ENCODE data around the gene CARMIL1.

The CARMIL1 gene

DNA sequence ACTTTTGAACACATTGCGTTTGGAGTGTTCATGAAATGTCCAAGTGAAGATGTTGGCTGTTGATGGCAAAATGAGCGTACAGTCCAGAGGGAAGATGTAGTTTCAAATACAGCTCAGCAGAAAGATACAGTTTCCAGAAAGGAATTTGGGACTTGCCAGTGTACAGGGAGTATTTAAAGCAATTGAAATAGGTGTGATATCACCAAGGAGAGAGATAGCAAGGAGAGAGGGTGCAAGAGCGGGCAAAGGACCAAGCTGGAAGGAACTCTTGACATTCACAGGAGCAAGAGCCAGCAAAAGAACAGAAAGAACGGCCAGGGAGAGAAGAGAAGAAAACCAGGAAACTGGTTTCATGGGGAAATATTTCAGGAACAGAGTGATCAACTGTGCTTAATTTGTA is 47.8 kb downstream of the CARMIL1 start:
- ATAC-seq: no peak

DNA sequence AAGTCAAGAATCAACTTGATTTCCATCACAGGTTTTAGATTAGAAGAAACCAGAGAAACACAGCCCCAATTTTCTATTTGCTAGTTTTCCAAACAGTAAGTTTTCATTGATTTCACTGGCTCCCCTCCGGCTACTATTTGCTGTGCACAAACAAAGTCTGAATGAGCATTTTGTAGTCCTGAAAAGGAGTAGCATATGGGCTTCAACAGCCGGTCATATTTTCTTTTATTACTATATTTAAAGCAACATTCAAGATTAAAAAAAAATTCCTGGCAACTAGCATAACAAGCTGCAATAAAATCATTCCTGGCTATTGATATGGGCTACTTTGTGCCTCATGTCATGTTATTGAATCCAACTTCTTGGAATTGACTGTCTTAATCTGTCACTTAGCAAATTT is 48.3 kb downstream of the CARMIL1 start:
- TF ChIP-seq GLIS3 (CRISPR knock-in tag; IDR thresholded peaks at IDR 0.05): no peak
- no peak for TF ChIP-seq ZNF565 (CRISPR knock-in tag; conservative IDR thresholded peaks at IDR 0.05; ENCODE audit: low read depth)
- no peak for TF ChIP-seq ZFP3 (CRISPR knock-in tag; IDR thresholded peaks at IDR 0.05)
- no peak for TF ChIP-seq RARB (CRISPR knock-in tag; IDR thresholded peaks at IDR 0.05)
- no peak for TF ChIP-seq PPARA (CRISPR knock-in tag; IDR thresholded peaks at IDR 0.05; ENCODE audit: borderline replicate concordance)
- TF ChIP-seq, protein P1, sequence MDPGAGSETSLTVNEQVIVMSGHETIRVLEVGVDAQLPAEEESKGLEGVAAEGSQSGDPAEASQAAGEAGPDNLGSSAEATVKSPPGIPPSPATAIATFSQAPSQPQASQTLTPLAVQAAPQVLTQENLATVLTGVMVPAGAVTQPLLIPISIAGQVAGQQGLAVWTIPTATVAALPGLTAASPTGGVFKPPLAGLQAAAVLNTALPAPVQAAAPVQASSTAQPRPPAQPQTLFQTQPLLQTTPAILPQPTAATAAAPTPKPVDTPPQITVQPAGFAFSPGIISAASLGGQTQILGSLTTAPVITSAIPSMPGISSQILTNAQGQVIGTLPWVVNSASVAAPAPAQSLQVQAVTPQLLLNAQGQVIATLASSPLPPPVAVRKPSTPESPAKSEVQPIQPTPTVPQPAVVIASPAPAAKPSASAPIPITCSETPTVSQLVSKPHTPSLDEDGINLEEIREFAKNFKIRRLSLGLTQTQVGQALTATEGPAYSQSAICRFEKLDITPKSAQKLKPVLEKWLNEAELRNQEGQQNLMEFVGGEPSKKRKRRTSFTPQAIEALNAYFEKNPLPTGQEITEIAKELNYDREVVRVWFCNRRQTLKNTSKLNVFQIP (CRISPR knock-in tag; IDR thresholded peaks at IDR 0.05; ENCODE audit: borderline replicate concordance, low read depth): no peak
- TF ChIP-seq ESRRG (CRISPR knock-in tag; IDR thresholded peaks at IDR 0.05): no peak
- TF ChIP-seq ZNF70 (CRISPR knock-in tag; IDR thresholded peaks at IDR 0.05): no peak
- TF ChIP-seq BACH2 (CRISPR knock-in tag; IDR thresholded peaks at IDR 0.05; ENCODE audit: borderline replicate concordance): no peak
- TF ChIP-seq, protein P2, sequence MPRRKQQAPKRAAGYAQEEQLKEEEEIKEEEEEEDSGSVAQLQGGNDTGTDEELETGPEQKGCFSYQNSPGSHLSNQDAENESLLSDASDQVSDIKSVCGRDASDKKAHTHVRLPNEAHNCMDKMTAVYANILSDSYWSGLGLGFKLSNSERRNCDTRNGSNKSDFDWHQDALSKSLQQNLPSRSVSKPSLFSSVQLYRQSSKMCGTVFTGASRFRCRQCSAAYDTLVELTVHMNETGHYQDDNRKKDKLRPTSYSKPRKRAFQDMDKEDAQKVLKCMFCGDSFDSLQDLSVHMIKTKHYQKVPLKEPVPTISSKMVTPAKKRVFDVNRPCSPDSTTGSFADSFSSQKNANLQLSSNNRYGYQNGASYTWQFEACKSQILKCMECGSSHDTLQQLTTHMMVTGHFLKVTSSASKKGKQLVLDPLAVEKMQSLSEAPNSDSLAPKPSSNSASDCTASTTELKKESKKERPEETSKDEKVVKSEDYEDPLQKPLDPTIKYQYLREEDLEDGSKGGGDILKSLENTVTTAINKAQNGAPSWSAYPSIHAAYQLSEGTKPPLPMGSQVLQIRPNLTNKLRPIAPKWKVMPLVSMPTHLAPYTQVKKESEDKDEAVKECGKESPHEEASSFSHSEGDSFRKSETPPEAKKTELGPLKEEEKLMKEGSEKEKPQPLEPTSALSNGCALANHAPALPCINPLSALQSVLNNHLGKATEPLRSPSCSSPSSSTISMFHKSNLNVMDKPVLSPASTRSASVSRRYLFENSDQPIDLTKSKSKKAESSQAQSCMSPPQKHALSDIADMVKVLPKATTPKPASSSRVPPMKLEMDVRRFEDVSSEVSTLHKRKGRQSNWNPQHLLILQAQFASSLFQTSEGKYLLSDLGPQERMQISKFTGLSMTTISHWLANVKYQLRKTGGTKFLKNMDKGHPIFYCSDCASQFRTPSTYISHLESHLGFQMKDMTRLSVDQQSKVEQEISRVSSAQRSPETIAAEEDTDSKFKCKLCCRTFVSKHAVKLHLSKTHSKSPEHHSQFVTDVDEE (CRISPR knock-in tag; IDR thresholded peaks at IDR 0.05): no peak
- no peak for TF ChIP-seq SNAI2 (CRISPR knock-in tag; IDR thresholded peaks at IDR 0.05)
- TF ChIP-seq, protein P3, sequence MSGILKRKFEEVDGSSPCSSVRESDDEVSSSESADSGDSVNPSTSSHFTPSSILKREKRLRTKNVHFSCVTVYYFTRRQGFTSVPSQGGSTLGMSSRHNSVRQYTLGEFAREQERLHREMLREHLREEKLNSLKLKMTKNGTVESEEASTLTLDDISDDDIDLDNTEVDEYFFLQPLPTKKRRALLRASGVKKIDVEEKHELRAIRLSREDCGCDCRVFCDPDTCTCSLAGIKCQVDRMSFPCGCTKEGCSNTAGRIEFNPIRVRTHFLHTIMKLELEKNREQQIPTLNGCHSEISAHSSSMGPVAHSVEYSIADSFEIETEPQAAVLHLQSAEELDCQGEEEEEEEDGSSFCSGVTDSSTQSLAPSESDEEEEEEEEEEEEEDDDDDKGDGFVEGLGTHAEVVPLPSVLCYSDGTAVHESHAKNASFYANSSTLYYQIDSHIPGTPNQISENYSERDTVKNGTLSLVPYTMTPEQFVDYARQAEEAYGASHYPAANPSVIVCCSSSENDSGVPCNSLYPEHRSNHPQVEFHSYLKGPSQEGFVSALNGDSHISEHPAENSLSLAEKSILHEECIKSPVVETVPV (CRISPR knock-in tag; IDR thresholded peaks at IDR 0.05): no peak
- no peak for ATAC-seq

More for the DNA sequence above, 47.8 kb downstream of the CARMIL1 start:
- TF ChIP-seq ZNF8 (CRISPR knock-in tag; IDR thresholded peaks at IDR 0.05) (no peak), ARNTL (CRISPR knock-in tag; IDR thresholded peaks at IDR 0.05; ENCODE audit: borderline replicate concordance, low read depth) (no peak), ZNF70 (CRISPR knock-in tag; IDR thresholded peaks at IDR 0.05) (no peak), ESRRG (CRISPR knock-in tag; IDR thresholded peaks at IDR 0.05) (no peak), PPARA (CRISPR knock-in tag; IDR thresholded peaks at IDR 0.05; ENCODE audit: borderline replicate concordance) (no peak), GLIS3 (CRISPR knock-in tag; IDR thresholded peaks at IDR 0.05) (no peak), BACH2 (CRISPR knock-in tag; IDR thresholded peaks at IDR 0.05; ENCODE audit: borderline replicate concordance) (no peak)
- TF ChIP-seq, protein P2 (CRISPR knock-in tag; IDR thresholded peaks at IDR 0.05): no peak
- TF ChIP-seq, protein P4, sequence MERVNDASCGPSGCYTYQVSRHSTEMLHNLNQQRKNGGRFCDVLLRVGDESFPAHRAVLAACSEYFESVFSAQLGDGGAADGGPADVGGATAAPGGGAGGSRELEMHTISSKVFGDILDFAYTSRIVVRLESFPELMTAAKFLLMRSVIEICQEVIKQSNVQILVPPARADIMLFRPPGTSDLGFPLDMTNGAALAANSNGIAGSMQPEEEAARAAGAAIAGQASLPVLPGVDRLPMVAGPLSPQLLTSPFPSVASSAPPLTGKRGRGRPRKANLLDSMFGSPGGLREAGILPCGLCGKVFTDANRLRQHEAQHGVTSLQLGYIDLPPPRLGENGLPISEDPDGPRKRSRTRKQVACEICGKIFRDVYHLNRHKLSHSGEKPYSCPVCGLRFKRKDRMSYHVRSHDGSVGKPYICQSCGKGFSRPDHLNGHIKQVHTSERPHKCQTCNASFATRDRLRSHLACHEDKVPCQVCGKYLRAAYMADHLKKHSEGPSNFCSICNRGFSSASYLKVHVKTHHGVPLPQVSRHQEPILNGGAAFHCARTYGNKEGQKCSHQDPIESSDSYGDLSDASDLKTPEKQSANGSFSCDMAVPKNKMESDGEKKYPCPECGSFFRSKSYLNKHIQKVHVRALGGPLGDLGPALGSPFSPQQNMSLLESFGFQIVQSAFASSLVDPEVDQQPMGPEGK (CRISPR knock-in tag; IDR thresholded peaks at IDR 0.05; ENCODE audit: borderline replicate concordance): no peak
- TF ChIP-seq, protein P5, sequence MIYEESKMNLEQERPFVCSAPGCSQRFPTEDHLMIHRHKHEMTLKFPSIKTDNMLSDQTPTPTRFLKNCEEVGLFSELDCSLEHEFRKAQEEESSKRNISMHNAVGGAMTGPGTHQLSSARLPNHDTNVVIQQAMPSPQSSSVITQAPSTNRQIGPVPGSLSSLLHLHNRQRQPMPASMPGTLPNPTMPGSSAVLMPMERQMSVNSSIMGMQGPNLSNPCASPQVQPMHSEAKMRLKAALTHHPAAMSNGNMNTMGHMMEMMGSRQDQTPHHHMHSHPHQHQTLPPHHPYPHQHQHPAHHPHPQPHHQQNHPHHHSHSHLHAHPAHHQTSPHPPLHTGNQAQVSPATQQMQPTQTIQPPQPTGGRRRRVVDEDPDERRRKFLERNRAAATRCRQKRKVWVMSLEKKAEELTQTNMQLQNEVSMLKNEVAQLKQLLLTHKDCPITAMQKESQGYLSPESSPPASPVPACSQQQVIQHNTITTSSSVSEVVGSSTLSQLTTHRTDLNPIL (CRISPR knock-in tag; IDR thresholded peaks at IDR 0.05; ENCODE audit: low read depth): no peak
